Endometrial microvascular endothelial cells (primary cell): ENCODE measurements around the gene PLEKHO2. TPM values are rescaled to one million over a fixed set of nuclear protein-coding genes. Genes with fewer than 3 reads are reported as not detected.

Source experiments
- in situ Hi-C: cut with HindIII; loops from 2 replicates; pipeline ENCODE4 v1.10.0; 2017; ENCODE audit warnings: low sequenced_read_pairs, low pct_unique_long_range_greater_than_20kb; ENCODE audit errors: inconsistent ontology term
- total RNA-seq: library from RNA; depleted of rRNA; stranded (reverse); fragments of >200 nt; gene quantifications from one replicate; pipeline ENCODE4 v1.2.3, GENCODE V29; 2015; ENCODE audit errors: inconsistent ontology term

The PLEKHO2 gene
- total RNA-seq, 1 donor from 2014 or later, result 28.8 TPM

- in situ Hi-C loops, result no loop called here
Observed at GRCh38 chr15:64851503-64851840, 9.8 kb downstream of the PLEKHO2 start.

DNA sequence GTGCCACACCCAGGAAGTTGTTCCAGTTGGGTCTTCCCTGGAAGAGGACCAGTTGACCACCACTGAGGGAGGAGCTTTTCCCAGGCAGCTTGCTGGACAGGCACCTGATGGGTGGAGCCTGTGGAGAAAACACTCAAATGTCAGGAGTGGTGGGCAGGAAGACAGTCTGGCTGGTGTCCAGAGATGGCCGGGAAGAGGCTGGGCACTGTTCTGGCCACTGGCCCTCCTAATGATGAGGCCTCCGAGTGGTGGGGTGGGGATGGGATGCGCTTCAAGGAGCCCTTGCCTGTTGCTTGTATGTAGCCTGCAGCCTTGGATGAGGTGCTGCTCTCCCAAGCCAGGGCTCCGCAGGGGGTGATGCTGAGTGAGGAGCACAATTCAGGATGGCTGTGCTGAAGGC lies 12.3 kb downstream of the PLEKHO2 start:
- in situ Hi-C loops, result no loop called here

- in situ Hi-C loops, result no loop called here
Observed at GRCh38 chr15:64854526-64854925, 12.8 kb downstream of the PLEKHO2 start.

- in situ Hi-C loops, result no loop called here
Observed at GRCh38 chr15:64855205-64855975, 13.7 kb downstream of the PLEKHO2 start.

DNA sequence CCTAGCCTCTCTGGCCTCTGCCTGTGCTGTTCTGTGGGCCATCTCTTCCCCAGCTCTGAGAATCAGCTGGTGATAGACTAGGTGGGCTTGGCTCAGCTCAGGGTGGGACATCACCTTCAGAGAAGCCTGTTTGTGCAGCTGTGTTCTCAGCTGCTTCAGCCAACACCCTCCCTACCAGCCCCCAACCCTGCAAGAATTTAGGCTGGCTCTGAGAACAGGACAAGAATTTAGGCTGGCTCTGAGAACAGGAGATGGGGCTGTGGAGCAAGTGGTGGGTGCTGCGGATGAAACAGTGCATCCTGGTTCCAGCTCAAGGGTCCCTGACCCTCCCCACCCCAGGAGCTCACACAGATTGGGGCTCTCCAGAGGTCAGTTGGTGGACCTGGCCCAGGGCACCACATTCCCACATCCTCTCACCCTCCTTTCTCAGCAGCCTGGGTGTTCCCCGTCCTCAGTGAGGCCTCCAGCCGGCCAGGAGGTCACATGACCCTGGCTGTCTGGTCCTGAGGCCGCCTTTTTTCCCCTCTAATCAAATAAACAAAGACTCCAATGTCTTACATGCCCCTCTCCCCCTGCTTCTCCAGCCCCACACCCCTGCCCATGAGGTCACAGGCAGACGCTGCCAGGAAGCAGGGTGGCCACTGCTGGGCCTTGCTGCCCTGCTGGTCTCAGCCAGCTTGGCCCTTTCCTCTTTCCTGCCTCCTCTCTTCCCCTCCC lies 14.9 kb downstream of the PLEKHO2 start:
- in situ Hi-C loops, result no loop called here

GRCh38 chr15:64857421-64857820 lies 15.7 kb downstream of the PLEKHO2 start:
- in situ Hi-C loops, result no loop called here

DNA sequence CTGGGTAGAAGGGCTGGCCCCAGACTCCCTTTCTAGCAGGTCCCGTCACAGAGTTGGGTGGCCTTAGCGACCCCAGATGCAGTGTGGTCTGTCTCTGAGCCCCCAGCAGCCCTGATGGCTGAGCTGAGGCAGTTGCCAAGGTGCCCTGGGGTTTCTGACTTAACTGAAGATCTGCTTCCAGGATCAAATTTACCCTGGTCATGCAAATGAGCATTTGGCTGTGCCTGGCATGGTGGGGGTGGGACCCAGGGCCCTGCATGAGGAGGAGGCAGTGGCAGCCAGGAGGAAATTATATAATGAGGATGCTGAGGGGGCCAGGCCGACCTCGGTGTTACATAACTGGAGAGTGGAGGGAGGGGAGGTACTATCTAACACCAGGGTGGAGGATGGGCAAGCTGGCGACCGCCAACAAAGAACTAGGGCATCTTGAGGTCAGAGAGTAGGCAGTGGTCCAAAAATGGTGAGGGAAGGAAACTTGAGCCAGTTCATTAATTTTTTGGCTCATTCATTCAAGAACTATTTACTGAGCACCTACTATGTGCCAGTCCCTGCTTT lies 16.4 kb downstream of the PLEKHO2 start:
- in situ Hi-C loops, result no loop called here

GRCh38 chr15:64859226-64859625 lies 17.5 kb downstream of the PLEKHO2 start:
- in situ Hi-C loops, result no loop called here

DNA sequence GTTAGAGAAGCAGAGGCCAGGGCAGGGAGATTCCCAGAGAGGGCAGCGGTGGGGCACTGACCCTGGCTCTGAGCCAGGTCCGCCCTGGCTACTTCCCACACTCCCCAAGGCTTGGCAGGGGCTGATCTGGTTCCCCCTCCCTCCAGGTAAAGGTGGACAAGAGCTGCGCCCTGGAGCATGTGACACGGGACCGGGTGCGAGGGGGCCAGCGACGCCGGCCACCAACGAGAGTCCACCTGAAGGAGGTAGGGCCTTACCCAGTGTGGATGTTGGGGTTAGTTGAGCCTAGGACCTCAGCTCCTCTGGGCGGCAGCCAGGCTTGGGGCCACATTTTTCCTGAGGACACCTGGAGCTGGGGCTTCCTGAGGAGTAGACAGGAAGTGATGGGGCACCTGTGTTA lies 19.6 kb downstream of the PLEKHO2 start:
- in situ Hi-C loops, result no loop called here

GRCh38 chr15:64861960-64862359 lies 20.2 kb downstream of the PLEKHO2 start:
- in situ Hi-C loops, result no loop called here

DNA sequence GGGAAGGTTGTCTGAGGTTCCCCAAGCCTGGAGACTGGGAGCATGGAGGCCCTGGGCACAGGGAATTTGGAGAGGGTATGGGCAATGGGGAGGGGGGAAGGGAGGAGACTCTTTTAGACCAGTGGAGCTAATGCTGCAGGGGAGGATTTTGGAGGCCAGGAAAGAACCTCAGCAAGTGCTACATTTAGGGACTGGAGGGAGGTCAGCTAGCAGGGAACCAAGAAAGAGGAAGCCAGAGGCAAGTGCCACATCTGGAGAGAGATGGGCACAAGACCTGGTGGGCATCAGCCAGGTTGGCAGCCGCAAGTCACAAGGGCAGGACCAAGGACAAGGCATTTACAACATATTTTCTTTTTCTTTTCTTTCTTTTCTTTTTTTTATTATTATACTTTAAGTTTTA lies 20.7 kb downstream of the PLEKHO2 start:
- in situ Hi-C loops, result no loop called here

GRCh38 chr15:64864068-64864467 lies 22.4 kb downstream of the PLEKHO2 start:
- in situ Hi-C loops, result no loop called here

DNA sequence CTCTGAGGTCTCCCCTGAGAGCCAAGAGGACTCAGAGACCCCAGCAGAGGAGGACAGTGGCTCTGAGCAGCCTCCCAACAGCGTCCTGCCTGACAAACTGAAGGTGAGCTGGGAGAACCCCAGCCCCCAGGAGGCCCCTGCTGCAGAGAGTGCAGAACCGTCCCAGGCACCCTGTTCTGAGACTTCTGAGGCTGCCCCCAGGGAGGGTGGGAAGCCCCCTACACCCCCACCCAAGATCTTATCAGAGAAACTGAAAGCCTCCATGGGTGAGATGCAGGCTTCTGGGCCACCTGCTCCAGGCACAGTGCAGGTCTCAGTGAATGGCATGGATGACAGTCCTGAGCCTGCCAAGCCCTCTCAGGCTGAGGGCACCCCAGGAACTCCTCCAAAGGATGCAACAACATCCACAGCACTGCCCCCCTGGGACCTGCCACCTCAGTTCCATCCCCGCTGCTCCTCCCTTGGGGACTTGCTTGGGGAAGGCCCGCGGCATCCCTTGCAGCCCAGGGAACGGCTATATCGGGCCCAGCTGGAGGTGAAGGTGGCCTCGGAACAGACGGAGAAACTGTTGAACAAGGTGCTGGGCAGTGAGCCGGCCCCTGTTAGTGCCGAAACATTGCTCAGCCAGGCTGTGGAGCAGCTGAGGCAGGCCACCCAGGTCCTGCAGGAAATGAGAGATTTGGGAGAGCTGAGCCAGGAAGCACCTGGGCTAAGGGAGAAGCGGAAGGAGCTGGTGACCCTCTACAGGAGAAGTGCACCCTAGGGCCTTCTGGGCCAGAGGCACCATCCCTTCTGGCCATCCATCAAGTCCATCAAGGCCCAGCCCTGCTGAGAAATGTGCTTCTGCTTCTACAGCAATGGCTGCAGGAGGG lies 23.6 kb downstream of the PLEKHO2 start:
- in situ Hi-C loops, result no loop called here

- in situ Hi-C loops, result no loop called here
Observed at GRCh38 chr15:64865998-64866520, 24.3 kb downstream of the PLEKHO2 start.

- in situ Hi-C loops, result no loop called here
Observed at GRCh38 chr15:64869501-64869900, 27.8 kb downstream of the PLEKHO2 start.

GRCh38 chr15:64870353-64870752 lies 28.6 kb downstream of the PLEKHO2 start:
- in situ Hi-C loops, result no loop called here

GRCh38 chr15:64875641-64876223 lies 34.0 kb downstream of the PLEKHO2 start:
- in situ Hi-C loops, result no loop called here

DNA sequence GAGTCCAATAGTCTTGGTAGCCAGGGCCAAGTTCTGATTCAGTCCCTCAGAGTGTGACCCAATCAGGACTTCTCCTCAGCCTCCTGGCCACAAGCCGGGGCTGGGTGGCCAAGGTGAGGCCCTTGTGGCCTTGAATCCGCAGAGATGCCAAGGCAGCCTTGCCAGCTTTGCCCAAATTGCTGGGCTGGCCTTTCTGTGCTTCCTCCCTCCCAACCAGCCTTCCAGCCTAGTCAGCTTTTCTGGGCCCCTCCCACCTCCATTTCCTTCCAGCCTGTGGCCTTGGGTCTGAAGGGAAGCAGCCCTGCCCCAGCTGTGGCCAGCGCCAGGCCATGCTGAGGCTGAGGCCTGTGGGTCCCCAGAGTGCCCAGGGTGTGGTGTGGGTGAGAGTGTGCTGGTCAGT lies 35.7 kb downstream of the PLEKHO2 start:
- in situ Hi-C loops, result no loop called here

DNA sequence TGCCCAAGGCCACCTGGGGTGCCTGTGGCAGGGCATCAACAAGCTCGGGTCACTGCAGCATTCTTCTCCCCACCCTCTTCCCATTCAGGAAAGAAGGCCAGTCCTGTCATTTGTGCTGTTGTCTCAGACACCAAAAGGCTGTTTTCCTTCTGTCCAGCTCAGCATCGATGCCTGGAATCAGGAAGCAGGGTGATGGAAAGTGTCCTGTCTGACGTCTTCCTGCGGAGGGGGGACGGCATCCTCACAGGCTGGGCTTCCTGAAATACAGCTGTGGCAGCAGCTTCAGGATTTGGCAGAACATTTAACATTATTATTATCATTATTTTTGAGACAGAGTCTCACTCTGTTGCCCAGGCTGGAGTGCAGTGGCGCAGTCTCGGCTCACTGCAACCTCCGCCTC lies 37.0 kb downstream of the PLEKHO2 start:
- in situ Hi-C loops, result no loop called here
